HG02588 (cell line): ENCODE measurements around the gene SSR3.

Experiments
- ATAC-seq: cut with Tn5 transposase; IDR thresholded peaks from one replicate; pipeline ENCODE4 v1.9.1; 2021; ENCODE audit warnings: mild to moderate bottlenecking, moderate library complexity; ENCODE audit not compliant: unreplicated experiment

SSR3 gene

DNA sequence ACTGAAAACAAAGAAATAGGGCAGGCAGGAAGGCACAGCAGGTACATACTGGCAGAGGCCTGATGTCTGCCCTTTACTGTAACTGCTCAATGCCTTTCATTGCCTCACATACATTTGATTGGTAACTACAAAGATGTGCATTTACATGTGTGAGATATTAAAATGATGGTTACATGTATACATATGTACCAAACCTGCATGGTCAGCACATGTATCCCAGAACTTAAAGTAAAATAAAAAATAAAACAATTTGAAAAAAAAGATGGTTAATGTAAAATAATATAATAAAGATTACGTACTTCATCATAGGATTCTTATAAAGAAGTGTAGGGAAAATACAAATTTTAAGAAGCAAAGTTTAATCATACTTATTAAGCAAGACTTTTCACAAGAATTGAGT is 15.1 kb downstream of the SSR3 start:
- no peak for ATAC-seq

DNA sequence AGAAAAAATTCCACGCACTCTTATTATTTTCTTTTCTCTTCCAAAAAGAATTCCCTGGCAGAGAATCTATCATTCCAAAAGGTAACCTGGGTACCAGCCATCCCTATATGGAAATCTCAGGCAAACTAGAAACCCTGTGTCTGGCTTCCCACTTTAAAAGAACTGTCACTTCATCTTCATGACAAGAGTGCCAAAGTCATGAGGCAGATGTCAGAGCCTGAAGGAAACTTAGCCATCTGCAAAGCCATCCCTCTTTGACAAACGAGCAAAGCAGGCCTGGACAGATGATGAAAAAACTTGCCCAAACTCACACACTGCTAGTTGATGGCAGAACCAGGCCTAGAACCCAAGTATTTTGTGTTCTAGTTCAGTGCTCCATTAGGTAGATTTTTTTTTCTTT is 15.9 kb downstream of the SSR3 start:
- ATAC-seq = no peak

- ATAC-seq = no peak
Measured at GRCh38 chr3:156536524-156537316, 18.2 kb downstream of the SSR3 start.

DNA sequence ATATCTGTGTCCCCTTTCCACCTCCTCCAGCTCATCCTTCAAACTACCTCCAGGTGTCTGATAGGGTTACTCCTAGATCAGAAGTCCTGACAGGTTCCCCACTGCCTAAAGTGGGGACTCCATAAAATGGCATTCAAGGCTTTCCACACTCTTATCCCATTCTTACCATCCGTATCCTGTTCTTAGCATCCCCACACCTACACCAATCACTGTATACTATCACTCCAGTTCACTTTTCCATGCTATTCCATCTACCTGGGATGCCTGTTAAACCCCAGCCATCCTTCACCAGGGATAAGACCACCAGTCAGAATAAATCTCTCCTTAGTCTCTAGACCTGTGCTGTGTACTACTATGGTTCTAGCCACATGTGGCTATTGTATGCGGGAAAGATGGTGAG is 19.1 kb downstream of the SSR3 start:
- no peak for ATAC-seq

DNA sequence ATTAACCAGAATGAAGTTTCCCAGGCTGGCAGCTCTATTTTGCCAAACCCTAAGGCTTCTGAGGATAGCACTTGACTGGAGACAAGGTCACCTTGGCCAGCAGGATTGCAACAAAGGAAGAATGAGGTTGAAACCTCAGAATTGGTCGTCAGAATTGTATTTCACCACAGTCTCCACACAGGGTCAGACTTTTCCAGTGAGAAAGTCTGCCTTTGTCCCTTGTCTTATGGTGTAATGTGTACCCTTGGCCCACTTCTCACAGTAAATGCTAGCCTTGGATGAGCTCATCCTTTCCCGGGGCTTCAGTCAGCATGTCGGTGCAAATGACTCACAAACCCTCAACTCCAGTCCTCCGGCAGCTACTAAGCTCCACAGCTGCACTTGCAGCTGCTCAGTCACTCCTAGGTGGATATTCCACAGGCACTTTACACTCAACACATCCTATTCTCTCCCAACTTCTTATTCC is 19.7 kb downstream of the SSR3 start:
- ATAC-seq = no peak

GRCh38 chr3:156533205-156533604 is 21.7 kb downstream of the SSR3 start:
- no peak for ATAC-seq

- ATAC-seq = no peak
Measured at GRCh38 chr3:156532730-156533129, 22.2 kb downstream of the SSR3 start.

DNA sequence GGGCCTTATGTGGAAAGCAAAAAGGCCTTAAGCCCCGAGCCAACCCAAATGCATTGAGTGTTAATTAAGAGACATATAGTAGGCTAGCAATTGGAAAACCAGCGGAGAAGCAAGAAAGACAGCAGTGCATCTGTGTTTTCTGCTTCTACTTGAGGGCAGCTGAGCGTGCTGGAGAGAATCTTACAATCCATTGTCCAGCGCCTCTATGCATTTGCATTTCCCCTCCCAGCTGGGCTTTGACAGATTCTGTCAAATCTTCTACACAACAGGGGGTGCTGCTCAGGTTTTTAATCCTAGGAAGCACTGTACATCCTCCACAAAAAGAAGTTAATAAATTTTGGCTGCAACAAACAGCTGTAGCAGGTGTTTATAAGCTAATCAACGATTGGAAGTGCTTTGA is 23.9 kb downstream of the SSR3 start:
- ATAC-seq = no peak

GRCh38 chr3:156527060-156527459 is 27.9 kb downstream of the SSR3 start:
- ATAC-seq = no peak

GRCh38 chr3:156525808-156526207 is 29.1 kb downstream of the SSR3 start:
- ATAC-seq = no peak

DNA sequence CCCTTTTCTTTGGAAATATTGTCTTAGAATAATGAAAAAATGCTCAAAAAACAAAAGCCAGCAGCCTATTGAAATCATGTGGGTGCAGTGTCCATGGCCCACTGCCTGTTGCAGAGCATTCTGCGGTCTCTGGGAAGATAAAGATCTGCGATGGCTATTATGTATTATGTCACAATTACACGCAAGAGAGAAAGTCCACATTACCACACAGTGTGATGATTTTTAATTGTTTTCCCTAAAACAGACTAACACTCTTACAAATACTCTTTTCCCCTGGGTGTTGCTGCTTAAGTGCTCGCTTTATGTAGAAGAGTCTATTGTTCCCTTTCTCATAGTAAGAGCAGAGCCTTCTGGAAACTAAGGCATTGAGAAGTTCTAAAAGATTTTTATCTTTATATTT is 32.2 kb downstream of the SSR3 start:
- ATAC-seq = no peak

DNA sequence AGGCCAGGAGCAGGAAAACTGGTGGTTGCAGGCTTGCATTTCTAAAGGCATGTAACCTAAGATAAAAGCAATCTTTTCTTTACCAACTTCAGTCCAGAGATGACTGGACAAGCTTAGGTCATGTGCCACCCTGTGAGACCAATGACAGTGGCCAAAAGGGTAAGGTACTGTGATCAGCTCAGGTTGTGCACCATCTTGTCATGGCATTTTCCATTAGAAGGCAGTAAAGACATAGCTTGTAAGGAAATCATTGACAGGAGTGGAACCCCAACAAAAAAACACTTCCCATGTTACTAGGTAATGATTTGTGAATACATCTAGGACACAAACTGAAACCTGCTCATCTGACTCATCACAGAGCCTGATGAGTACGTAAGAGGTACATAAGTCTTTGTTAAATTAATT is 35.2 kb downstream of the SSR3 start:
- ATAC-seq = peak; percentile 76

- ATAC-seq = no peak
Measured at GRCh38 chr3:156518726-156519125, 36.2 kb downstream of the SSR3 start.

- no peak for ATAC-seq
Measured at GRCh38 chr3:156516961-156517360, 38.0 kb downstream of the SSR3 start.

DNA sequence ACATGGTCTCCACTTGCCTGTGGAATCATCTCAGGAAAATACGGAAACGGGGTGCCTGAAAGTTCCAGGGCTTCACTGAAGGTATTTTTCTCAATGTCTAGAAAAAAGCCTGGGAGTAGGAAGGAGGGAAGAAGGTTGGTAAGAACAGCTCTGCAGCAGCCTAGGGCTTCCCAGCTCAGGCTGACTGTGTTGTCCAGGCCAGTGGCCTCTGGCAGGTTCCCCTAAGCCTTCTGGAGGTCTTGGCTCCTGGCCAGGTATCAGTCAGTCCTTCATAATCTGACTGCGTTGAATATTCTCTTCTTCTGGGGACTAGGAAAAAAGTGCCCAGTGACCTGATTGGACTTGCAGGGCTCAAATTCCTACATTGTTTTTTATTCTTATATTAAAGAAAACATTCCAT is 38.6 kb downstream of the SSR3 start:
- ATAC-seq = no peak

- ATAC-seq = no peak
Measured at GRCh38 chr3:156513619-156514018, 41.3 kb downstream of the SSR3 start.

- ATAC-seq = no peak
Measured at GRCh38 chr3:156511987-156512677, 42.8 kb downstream of the SSR3 start.

DNA sequence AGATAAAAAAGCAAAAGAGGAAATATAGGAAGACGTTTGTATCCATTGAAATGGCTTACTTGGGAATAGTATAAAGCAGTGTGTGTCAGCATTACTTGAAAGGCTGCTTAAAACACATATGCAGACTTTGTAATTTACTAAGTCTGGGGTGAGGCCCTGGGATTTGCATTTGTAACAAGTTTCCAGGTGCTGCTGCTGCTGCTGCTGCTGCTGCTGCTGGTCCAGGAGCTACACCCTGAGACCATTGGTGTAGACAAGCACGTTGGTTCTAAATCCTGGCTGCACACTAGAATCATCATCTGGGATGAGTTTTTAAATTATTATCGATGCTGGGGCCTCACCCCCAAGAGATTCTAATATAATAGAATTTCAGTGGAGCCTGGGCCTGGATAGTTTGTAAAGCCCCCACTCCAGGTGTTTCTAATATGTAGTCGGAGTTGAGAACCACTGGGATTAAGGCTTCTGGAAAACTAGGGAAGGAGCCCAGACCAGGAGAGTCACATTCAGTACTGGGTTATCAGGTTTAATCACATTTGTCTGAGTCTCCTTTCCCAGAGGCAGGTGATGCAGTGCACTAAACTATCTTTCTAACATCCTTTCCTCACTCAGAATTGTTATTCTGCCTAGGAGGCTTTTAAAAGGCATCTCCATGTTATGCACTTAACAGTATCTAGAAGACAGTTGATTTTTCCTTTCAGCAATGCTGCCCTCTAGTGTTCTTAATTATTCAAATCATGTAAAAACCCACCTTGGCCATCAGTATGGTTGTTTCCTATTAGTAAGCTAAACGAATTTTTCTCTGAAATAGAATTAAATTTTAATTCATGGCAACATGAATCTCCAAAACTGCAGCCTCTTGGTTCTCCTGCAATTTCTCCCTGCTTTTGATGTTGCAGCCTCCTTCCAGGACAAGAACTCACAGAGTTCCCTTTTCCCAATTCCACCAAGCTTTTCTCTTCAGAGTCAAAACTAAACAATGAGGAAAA is 45.4 kb downstream of the SSR3 start:
- peak; percentile 85 for ATAC-seq

DNA sequence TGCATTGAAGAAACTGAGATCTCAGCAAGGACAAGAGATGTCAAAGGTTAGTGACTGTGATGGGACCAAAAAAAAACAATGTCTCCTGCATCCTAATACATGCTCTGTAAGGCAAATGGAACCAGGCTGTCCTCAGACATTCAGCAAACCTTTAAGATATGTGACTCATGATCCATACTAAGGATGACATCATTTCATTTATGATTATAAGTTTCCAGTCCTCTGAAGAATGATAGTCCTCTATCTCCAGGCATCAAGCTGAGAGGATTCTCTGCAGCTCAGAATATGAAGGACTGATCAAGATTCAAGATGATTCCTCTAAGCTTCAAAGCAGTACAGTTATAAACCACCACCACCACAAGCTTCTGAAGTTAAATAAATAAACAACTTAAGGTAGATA is 47.6 kb downstream of the SSR3 start:
- no peak for ATAC-seq

GRCh38 chr3:156498307-156498706 is 56.6 kb downstream of the SSR3 start:
- no peak for ATAC-seq

DNA sequence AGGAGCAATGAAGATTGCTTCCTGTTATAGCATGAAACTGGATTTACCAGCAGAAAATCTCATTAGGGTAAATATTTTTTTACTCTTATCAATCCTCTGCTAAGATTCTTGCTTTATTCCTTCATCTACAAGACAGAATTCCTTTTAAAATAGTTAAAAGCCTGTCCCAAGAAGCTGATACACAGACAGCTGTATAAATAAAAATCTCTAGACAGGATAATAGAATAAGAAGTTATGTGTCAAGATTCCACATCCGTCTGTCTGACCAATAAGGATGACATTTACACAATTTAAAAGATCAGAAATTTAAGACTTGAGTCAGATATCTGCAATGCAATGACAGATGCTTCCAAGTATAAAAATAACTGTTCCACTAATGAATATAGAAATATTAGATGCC is 57.6 kb downstream of the SSR3 start:
- ATAC-seq = no peak
